Memory B cell (primary cell): ENCODE data around the gene SSH2.
"Not testable (repeated sequence)": the region's sequence is repeated elsewhere in the genome, so short reads cannot be mapped to it uniquely, and the experiment has no call there.

Experiments used
- ATAC-seq: fragments of 150-1000 bp; cut with Tn5 transposase; 2 replicates; pipeline ENCODE4 v1.10.0; 2021; ENCODE audit warnings: low read depth, mild to moderate bottlenecking, moderate library complexity
- DNase-seq, 2 donors: peaks; one replicate each; pipeline ENCODE4 v3.0.0; 2022; ENCODE audit warnings: low spot score in 2 of 2
- H3K27ac Mint-ChIP-seq: one replicate; pipeline ENCODE4 v1.8.0; 2022; ENCODE audit warnings: mild to moderate bottlenecking, moderate library complexity, mixed read lengths
- H3K27me3 Mint-ChIP-seq: one replicate; pipeline ENCODE4 v1.8.0; 2022; ENCODE audit warnings: mixed read lengths
- H3K36me3 Mint-ChIP-seq: one replicate; pipeline ENCODE4 v1.8.0; 2022; ENCODE audit warnings: mild to moderate bottlenecking, mixed read lengths
- H3K4me1 Mint-ChIP-seq: one replicate; pipeline ENCODE4 v1.8.0; 2022; ENCODE audit warnings: mixed read lengths
- H3K4me3 Mint-ChIP-seq: one replicate; pipeline ENCODE4 v1.8.0; 2022; ENCODE audit warnings: mild to moderate bottlenecking, moderate library complexity, mixed read lengths
- H3K9me3 Mint-ChIP-seq: one replicate; pipeline ENCODE4 v1.8.0; 2022; ENCODE audit warnings: mixed read lengths

The SSH2 gene

DNA sequence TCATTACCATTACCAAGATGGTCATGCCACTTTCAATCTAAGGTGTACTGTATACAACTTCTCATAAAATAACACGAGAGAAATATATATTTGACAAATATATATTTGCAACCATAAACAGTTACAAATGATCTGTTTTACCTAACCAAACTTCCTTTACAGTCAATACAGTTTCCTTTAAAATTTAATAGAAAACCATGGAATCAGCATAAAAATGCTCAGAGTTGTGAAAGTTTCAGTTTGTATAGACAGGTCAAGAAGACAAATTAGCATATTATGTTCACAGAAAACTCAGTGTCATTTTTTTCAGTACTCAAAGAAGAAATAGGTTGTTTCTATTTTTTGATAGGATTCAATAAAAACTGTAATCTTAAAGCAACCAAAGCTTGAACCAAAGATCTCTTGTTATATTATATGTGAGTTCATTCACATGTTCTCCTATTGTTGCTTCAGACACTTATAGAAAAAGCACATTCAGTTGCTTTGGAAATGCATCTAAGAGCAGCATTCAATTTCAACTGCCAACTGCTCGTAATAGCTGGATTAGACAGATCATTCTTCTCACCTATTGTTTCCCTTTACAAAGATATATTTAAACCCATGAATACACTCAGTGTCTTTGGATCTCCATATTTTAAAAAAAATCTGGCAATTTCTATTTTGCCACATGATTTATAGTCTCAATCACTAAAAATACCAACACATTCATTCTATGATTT lies 15.1 kb downstream of the SSH2 start:
- Mint-ChIP-seq H3K4me3 (no peak overlapping the region), H3K36me3 (peaks cover 1% of the 10 kb centered on the region), H3K27ac (no peak overlapping the region), H3K9me3 (no peaks in the 10 kb centered on the region), H3K27me3 (no peaks in the 10 kb centered on the region), H3K4me1 (peaks cover 15% of the 10 kb centered on the region)
- ATAC-seq (no peak), DNase-seq (no peak)

GRCh38 chr17:29911641-29912177 lies 18.3 kb downstream of the SSH2 start:
- H3K4me1 Mint-ChIP-seq = peaks cover 7% of the 10 kb centered on the region
- H3K27me3 Mint-ChIP-seq = no peaks in the 10 kb centered on the region
- H3K36me3 Mint-ChIP-seq = peaks cover 6% of the 10 kb centered on the region
- no peaks in the 10 kb centered on the region for H3K9me3 Mint-ChIP-seq
- H3K27ac Mint-ChIP-seq = no peak overlapping the region
- no peak for DNase-seq
- ATAC-seq = no peak
- H3K4me3 Mint-ChIP-seq = no peak overlapping the region

- H3K36me3 Mint-ChIP-seq = peaks cover 17% of the 10 kb centered on the region
- no peaks in the 10 kb centered on the region for H3K27me3 Mint-ChIP-seq
- DNase-seq = no peak
- H3K4me3 Mint-ChIP-seq = no peak overlapping the region
- peaks cover 4% of the 10 kb centered on the region for H3K9me3 Mint-ChIP-seq
- peak overlapping the region; percentile 41 for H3K27ac Mint-ChIP-seq
- H3K4me1 Mint-ChIP-seq = peaks cover 11% of the 10 kb centered on the region
- no peak for ATAC-seq
These were observed 20.6 kb downstream of the SSH2 start for GRCh38 chr17:29909236-29910003.

DNA sequence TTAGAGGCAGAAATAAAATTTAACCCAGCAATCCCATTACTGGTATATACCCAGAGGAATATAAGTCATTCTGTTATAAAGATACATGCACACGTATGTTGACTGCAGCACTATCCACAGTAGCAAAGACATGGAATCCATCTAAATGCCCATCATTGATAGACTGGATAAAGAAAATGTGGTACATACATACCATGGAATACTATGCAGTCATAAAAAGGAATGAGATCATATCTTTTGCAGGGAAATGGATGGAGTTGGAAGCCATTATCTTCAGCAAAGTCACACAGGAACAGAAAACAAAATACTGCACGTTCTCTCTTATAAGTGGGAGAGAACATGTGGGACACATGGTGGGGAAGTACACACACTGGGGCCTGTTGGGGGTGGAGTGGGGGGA lies 23.1 kb downstream of the SSH2 start:
- peaks cover 15% of the 10 kb centered on the region for H3K4me1 Mint-ChIP-seq
- H3K36me3 Mint-ChIP-seq = peaks cover 17% of the 10 kb centered on the region
- H3K4me3 Mint-ChIP-seq = no peak overlapping the region
- H3K27ac Mint-ChIP-seq = no peak overlapping the region
- DNase-seq (no peak), ATAC-seq (no peak)
- H3K9me3 Mint-ChIP-seq = peaks cover 4% of the 10 kb centered on the region
- H3K27me3 Mint-ChIP-seq = no peaks in the 10 kb centered on the region

DNA sequence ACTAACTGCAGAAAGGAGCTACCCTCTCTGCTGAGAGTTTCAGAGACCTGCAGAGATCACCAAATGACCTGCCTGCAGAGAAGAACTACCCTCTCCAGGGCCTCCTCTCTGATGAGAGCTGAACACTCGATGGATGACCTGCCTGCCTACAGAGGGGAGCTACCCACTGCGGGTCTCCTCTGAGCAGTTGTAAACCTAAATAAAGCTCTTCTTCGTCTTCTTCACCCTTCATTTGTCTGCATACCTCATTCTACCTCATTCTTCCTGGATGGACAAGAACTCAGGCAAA lies 24.2 kb downstream of the SSH2 start:
- Mint-ChIP-seq H3K4me3 (no peak overlapping the region), H3K27me3 (no peaks in the 10 kb centered on the region), H3K27ac (no peak overlapping the region), H3K36me3 (peaks cover 19% of the 10 kb centered on the region), H3K4me1 (peaks cover 19% of the 10 kb centered on the region), H3K9me3 (peaks cover 4% of the 10 kb centered on the region)
- DNase-seq = no peak
- ATAC-seq = no peak

GRCh38 chr17:29905086-29905878 lies 24.7 kb downstream of the SSH2 start:
- peaks cover 4% of the 10 kb centered on the region for H3K9me3 Mint-ChIP-seq
- peaks cover 20% of the 10 kb centered on the region for H3K36me3 Mint-ChIP-seq
- DNase-seq (no peak), ATAC-seq (no peak)
- H3K27me3 Mint-ChIP-seq = no peaks in the 10 kb centered on the region
- H3K4me1 Mint-ChIP-seq = peaks cover 19% of the 10 kb centered on the region
- H3K27ac Mint-ChIP-seq = no peak overlapping the region
- H3K4me3 Mint-ChIP-seq = no peak overlapping the region

- Mint-ChIP-seq H3K27me3 (no peaks in the 10 kb centered on the region), H3K36me3 (peaks cover 19% of the 10 kb centered on the region), H3K4me1 (peaks cover 19% of the 10 kb centered on the region), H3K9me3 (peaks cover 4% of the 10 kb centered on the region), H3K4me3 (no peak overlapping the region), H3K27ac (peak overlapping the region; percentile 50)
- no peak for ATAC-seq
- DNase-seq = no peak
These were observed 26.6 kb downstream of the SSH2 start for GRCh38 chr17:29903471-29903870.

DNA sequence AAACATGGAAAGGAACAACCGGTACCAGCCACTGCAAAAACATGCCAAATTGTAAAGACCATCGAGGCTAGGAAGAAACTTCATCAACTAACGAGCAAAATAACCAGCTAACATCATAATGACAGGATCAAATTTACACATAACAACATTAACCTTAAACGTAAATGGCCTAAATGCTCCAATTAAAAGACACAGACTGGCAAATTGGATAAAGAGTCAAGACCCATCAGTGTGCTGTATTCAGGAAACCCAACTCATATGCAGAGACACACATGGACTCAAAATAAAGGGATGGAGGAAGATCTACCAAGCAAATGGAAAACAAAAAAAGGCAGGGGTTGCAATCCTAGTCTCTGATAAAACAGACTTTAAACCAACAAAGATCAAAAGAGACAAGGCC lies 32.9 kb downstream of the SSH2 start:
- not testable (repeated sequence) for DNase-seq, H3K4me3 Mint-ChIP-seq, ATAC-seq, H3K27ac Mint-ChIP-seq, H3K27me3 Mint-ChIP-seq
- H3K4me1 Mint-ChIP-seq = peaks cover 19% of the 10 kb centered on the region
- H3K9me3 Mint-ChIP-seq = peaks cover 10% of the 10 kb centered on the region
- peaks cover 20% of the 10 kb centered on the region for H3K36me3 Mint-ChIP-seq

DNA sequence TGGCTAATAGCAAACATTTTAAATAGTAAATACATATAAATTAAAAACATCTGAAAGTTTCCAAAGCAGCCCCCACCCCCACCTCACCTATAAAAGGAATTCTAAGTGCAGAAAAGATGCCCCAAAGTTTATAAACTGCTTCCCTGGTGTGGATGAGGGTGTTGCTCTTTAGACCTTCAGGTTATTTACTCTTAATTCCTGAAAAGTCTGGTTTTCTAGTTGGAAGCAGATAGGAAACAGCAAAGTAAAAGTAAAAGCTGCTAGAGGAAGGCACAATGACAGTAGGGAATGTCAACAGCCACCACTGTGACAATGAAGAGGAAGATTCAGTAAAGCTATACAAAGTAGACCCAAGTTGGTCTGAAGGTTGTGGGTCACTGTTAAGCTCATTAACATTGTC lies 37.8 kb downstream of the SSH2 start:
- H3K9me3 Mint-ChIP-seq = peaks cover 10% of the 10 kb centered on the region
- H3K4me3 Mint-ChIP-seq = no peak overlapping the region
- H3K27ac Mint-ChIP-seq = no peak overlapping the region
- no peaks in the 10 kb centered on the region for H3K27me3 Mint-ChIP-seq
- ATAC-seq (no peak), DNase-seq (no peak)
- H3K4me1 Mint-ChIP-seq = peaks cover 20% of the 10 kb centered on the region
- peaks cover 26% of the 10 kb centered on the region for H3K36me3 Mint-ChIP-seq

DNA sequence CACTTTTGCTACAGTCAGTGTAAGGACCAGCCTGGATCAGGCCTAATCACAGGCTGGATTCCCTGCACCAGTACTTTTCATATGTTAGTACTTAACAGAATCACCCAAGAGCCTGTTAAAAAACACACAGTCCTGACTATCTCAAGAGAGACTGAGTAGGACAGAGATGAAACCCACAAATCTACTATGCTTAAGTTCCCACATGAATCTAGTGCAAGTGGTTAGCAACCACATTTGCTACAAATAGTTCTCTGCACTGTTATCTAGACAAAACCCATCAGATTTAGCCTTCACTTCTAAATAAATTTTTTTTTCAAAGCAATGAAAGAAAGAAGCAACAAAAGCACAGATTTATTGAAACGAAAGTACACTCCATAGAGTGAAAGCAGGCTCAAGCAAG lies 38.9 kb downstream of the SSH2 start:
- Mint-ChIP-seq H3K36me3 (peaks cover 26% of the 10 kb centered on the region), H3K27ac (no peak overlapping the region), H3K4me1 (peaks cover 18% of the 10 kb centered on the region), H3K9me3 (peaks cover 8% of the 10 kb centered on the region), H3K27me3 (no peaks in the 10 kb centered on the region), H3K4me3 (no peak overlapping the region)
- ATAC-seq (no peak), DNase-seq (no peak)

DNA sequence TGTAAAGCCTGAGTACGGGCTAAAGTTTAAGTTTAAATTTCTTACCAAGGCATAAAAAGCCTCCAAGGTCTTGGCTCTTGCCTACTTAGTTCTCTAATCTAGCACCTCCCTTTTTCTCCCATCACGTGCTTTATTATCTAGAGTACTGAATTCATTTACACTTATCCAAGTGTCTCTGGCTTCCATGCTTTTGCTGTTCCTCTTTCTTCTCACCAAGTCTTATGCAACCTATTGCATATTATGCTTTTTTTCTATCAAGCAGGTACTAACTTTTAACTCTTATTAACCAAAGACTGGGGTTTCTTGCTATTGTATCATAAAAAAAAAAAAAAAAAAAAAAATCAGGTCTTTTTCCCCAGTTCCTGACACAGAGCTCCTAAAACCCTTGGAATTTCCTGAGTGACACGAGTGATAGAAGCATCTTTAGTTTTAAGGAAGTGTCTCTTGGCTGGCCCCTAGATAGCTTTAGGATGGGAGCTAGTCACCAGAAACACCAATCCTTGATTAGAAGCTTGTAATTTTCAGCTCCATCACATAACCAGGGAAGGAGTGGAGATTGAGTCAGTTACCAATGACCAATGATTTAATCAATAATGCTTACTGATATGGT lies 44.9 kb downstream of the SSH2 start:
- Mint-ChIP-seq H3K36me3 (peaks cover 13% of the 10 kb centered on the region), H3K4me1 (peaks cover 25% of the 10 kb centered on the region), H3K27me3 (no peaks in the 10 kb centered on the region), H3K9me3 (no peaks in the 10 kb centered on the region), H3K27ac (no peak overlapping the region), H3K4me3 (no peak overlapping the region)
- ATAC-seq (no peak), DNase-seq (no peak)

- no peaks in the 10 kb centered on the region for H3K9me3 Mint-ChIP-seq
- DNase-seq = no peak
- no peak overlapping the region for H3K27ac Mint-ChIP-seq
- ATAC-seq = no peak
- peaks cover 28% of the 10 kb centered on the region for H3K4me1 Mint-ChIP-seq
- H3K27me3 Mint-ChIP-seq = no peaks in the 10 kb centered on the region
- no peak overlapping the region for H3K4me3 Mint-ChIP-seq
- peaks cover 10% of the 10 kb centered on the region for H3K36me3 Mint-ChIP-seq
These were observed 46.5 kb downstream of the SSH2 start for GRCh38 chr17:29883497-29883896.

GRCh38 chr17:29881256-29881655 lies 48.8 kb downstream of the SSH2 start:
- Mint-ChIP-seq H3K27ac (no peak overlapping the region), H3K27me3 (no peaks in the 10 kb centered on the region), H3K36me3 (peaks cover 13% of the 10 kb centered on the region), H3K9me3 (no peaks in the 10 kb centered on the region), H3K4me1 (peaks cover 32% of the 10 kb centered on the region), H3K4me3 (no peak overlapping the region)
- no peak for DNase-seq
- ATAC-seq = no peak

GRCh38 chr17:29880031-29880430 lies 50.0 kb downstream of the SSH2 start:
- ATAC-seq (no peak), DNase-seq (no peak)
- Mint-ChIP-seq H3K9me3 (no peaks in the 10 kb centered on the region), H3K4me1 (peaks cover 31% of the 10 kb centered on the region), H3K36me3 (peaks cover 8% of the 10 kb centered on the region), H3K4me3 (no peak overlapping the region), H3K27ac (no peak overlapping the region), H3K27me3 (no peaks in the 10 kb centered on the region)
